IPS-11a (cell line): Measurements from ENCODE around the gene GPC5.
"Not testable (repeated sequence)": the region's sequence is repeated elsewhere in the genome, so short reads cannot be mapped to it uniquely, and the experiment has no call there.

Experiments used
- H3K4me3 ChIP-seq: one replicate; pipeline ENCODE4 v1.5.1; 2013; ENCODE audit warnings: low read depth, low read length, control low read depth

The GPC5 gene

DNA sequence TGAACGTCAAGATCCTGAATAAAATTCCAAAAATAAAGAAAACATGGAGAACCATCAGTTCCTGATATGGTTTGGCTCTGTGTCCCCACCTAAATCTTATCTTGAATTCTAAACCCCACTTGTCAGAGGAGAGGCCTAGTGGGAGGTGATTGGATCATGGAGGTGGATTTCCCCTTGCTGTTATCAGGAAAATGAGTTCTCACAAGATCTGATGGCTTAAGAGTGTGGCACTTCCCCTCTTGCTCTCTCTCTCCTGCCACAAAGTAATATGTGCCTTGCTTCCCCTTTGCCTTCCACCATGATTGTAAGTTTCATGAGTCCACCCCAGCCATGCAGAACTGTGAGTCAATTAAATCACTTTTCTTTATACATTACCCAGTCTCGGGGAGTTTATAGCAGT is 827.4 kb downstream of the GPC5 start:
- no peak overlapping the region for H3K4me3 ChIP-seq

- no peak overlapping the region for H3K4me3 ChIP-seq
Measured at GRCh38 chr13:92232871-92233270, 834.5 kb downstream of the GPC5 start.

DNA sequence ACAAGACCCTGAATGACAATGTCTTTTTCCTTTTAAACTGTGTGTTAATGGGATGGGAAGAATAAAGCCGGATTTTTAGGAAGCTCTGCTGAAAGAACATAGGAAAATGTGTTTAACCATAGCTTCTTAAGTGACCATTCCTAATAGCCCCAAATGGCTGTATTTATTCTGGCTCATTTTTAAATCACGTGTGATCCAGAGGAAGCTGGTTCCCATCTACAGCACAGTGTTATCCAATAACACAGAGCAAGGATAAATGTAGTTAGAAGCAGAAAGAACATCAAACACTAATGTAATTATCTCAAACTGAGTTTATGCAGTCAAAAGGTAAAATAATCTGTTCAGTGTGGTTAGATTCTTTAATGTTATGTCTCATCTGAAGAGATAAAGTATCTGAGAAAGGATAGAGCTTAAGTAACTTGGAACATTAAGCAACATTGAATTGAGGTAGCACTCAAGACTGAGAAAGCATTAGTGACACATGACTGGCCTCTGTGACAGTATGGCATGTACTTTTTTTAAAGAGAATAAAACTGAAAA is 853.3 kb downstream of the GPC5 start:
- H3K4me3 ChIP-seq, result no peak overlapping the region

DNA sequence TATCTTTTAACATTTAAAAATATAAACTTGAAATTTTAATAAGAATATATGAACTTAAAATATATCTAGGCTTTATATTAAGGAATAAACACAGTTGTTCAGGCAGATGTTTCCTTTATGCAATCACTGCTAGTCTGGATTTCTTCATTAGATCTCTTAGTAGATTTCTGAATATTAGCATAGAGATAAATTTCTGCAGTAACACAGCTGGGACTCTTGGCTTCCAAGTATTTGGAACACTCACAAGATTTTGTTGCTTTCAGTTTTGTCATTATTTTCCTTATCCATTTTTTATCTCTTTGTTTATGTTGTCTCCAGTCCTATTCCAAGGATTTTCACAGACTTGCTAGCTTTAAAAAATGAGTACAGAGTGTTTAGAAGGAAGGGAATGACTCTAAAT is 857.1 kb downstream of the GPC5 start:
- no peak overlapping the region for H3K4me3 ChIP-seq

DNA sequence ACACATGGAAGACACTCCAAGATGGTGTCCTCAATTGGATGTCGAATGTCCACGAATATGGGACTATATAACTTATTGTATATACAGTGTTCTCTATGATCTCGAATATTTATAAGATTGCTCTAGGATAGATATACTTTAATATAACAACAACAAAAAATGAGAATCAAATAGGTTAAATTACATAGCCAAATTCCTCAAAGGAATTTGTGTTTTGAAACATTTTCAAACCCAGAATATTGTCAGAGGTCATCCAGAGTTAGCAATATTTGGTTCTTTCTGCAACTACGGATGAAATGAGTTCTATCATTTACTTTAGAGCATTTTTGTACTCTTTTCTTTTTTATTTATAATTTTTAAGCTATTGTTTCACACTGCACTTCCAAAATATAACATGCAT is 857.8 kb downstream of the GPC5 start:
- H3K4me3 ChIP-seq, result no peak overlapping the region

DNA sequence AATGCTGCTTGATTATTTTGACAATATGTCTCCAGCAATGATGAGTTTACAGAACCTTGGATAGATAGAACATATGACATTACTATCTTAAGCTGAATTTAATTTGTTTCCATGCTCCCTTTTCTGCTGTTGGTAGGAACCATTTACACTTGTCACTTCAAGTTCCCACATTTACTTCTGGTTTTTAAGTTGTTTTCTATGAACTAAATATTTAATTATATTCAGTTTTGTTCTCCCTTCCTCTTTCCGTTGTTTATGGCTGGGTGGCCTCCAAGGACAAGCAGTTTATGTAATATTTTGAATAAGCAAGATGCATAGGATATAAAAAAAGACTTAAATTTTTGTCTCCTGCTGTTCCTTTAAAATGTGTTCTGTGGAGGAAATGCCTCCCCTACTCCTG is 860.6 kb downstream of the GPC5 start:
- no peak overlapping the region for H3K4me3 ChIP-seq

- no peak overlapping the region for H3K4me3 ChIP-seq
Measured at GRCh38 chr13:92259523-92259922, 861.1 kb downstream of the GPC5 start.

- no peak overlapping the region for H3K4me3 ChIP-seq
Measured at GRCh38 chr13:92260363-92260762, 861.9 kb downstream of the GPC5 start.

GRCh38 chr13:92262100-92262788 is 863.8 kb downstream of the GPC5 start:
- no peak overlapping the region for H3K4me3 ChIP-seq

DNA sequence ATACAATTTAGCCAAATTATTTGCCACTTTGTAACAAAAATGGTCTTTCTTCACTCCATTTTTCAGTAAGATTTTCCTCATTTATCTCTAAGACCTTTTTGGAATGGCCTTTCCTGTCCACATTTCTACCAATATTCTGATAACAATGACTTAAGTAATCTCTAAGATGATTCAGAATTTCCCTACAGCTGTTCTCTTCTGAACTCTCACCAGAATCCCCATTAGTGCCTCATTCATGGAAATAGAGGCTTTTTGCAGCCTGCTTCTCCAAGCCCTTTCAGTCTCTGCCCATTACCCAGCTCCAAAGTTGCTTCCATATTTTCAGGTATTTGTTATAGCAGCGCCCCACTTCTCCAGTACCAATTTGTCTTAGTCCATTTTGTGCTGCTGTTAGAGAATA is 867.0 kb downstream of the GPC5 start:
- H3K4me3 ChIP-seq, result no peak overlapping the region

DNA sequence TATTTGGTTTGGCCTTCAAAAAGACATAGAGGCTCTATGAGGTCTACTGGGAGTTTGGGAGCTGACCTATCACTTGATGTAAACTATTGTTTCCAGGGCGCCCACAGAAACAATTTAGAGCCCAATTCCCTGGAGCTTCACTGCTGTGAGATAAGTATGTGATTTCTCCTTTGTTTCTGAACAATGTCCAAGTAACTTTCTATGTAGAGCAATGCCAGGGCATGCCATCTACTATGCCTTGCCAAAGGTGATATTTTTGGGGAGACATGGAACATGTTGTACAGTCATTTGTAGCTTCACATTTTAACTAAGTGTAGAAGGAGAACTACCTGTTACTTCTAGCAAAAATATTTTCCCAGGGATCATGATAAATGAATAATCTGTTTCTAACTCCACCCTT is 872.6 kb downstream of the GPC5 start:
- H3K4me3 ChIP-seq, result no peak overlapping the region

DNA sequence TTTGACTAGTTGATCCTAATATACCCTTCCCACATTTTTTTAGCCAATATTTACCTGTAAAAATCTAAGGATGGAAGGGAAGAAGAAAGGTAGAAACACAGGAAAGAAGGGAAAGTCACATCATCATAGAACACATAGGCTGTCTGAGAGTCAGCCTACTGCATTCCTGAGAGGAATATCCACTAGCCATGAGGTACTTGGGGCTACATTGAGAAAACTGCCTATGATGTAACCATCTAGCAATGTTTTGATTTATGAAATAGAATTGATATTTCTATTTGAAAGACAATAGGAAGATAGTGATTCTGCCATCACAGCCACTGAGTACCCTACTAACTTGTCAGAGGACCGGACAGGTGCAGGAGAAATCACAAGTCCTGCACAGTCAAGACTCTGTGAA is 873.8 kb downstream of the GPC5 start:
- H3K4me3 ChIP-seq, result no peak overlapping the region

- not testable (repeated sequence) for H3K4me3 ChIP-seq
Measured at GRCh38 chr13:92280986-92281385, 882.6 kb downstream of the GPC5 start.

- H3K4me3 ChIP-seq, result not testable (repeated sequence)
Measured at GRCh38 chr13:92290718-92291307, 892.4 kb downstream of the GPC5 start.

GRCh38 chr13:92294533-92294932 is 896.1 kb downstream of the GPC5 start:
- H3K4me3 ChIP-seq, result not testable (repeated sequence)

GRCh38 chr13:92296154-92296671 is 897.8 kb downstream of the GPC5 start:
- H3K4me3 ChIP-seq, result not testable (repeated sequence)

DNA sequence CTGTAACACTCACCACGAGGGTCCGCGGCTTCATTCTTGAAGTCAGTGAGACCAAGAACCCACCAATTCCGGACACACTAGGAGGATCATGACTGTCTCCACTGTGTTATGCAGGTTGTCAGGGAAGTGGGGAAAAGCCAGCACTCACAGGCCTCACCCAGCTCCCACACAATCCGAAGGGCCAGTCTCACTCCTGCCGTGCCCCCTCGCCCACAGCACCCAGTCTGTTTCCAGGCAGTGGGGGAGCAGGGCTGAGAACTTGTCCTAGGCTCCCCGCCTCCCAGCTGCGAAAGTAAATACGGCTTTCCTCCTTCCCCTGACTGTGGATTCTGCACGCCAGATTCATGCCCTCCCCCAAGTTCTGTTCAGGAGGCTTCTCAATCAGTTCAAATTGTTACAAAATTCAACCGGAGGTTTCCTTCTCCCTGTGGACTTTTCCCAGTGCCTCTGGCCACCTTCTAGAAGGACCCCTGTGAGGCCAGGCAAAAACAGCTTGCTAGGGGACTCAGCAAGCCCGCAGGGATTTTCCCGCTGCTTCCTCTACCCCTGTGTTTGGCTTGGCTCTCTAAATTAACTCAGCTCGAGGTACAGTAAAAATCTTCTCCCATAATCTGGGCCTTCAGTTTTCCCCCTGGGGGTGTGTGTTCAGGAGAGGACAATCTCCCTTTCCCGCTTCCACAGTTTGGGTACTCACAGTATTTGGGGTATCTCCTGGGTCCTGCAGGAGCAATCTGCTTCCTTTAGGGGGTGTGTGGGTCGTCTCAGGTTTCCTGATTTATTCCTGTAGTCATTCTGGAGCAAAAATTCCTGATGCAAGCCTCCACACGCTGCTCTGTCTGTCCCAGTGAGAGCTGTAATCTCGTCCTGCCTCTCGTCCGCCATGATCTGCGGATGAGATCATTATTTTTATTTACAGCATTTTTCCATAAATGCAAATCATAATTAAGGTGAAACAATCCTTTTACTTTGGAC is 899.8 kb downstream of the GPC5 start:
- H3K4me3 ChIP-seq, result no peak overlapping the region

GRCh38 chr13:92300651-92301050 is 902.2 kb downstream of the GPC5 start:
- no peak overlapping the region for H3K4me3 ChIP-seq

DNA sequence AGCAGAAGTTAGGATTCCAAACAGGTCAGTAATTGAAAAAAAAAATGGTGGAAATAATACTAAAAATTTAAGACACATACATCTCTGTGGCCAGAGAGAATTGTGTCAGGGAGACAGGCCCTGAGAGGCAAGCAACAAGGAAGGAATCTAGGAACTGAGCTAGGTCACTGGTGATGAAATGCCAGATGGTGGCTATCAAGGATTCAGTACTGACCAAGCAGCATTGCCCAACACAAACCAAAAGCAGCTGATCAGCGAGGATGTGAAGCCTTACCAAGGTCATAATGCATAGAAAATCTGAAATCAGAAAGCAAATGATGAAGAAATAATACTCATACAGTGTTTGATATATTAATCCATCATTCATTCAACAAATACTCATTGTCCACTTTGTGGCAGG is 905.0 kb downstream of the GPC5 start:
- no peak overlapping the region for H3K4me3 ChIP-seq

- H3K4me3 ChIP-seq, result no peak overlapping the region
Measured at GRCh38 chr13:92307752-92308151, 909.3 kb downstream of the GPC5 start.

DNA sequence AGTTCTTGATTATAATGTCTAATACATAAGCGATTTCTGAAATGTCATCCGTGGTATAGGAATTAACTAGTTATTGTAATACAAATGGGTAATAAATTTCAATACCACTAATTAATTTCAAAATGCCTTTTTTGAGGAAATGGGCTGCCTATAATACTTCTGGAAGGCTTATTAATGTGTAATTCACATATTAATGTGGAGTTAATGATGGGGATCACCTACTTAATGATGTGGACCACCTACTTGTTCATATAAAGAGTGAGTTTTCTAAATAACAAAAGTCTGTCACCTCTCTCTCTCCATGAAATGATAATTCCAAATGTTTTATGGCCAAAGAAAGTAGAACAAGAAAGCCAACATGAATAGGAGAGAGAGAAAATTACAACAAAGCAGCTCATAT is 914.4 kb downstream of the GPC5 start:
- H3K4me3 ChIP-seq, result no peak overlapping the region
